ENCODE measurements around the gene C1orf232. TPM values are rescaled to one million over a fixed set of nuclear protein-coding genes. Genes with fewer than 3 reads are reported as not detected.

Gene C1orf232
- total and polyA plus RNA-seq, 2 of the 13 experiments (the other 11 are each of a cell fraction or from before 2014, with no cell fraction given), result not detected

DNA sequence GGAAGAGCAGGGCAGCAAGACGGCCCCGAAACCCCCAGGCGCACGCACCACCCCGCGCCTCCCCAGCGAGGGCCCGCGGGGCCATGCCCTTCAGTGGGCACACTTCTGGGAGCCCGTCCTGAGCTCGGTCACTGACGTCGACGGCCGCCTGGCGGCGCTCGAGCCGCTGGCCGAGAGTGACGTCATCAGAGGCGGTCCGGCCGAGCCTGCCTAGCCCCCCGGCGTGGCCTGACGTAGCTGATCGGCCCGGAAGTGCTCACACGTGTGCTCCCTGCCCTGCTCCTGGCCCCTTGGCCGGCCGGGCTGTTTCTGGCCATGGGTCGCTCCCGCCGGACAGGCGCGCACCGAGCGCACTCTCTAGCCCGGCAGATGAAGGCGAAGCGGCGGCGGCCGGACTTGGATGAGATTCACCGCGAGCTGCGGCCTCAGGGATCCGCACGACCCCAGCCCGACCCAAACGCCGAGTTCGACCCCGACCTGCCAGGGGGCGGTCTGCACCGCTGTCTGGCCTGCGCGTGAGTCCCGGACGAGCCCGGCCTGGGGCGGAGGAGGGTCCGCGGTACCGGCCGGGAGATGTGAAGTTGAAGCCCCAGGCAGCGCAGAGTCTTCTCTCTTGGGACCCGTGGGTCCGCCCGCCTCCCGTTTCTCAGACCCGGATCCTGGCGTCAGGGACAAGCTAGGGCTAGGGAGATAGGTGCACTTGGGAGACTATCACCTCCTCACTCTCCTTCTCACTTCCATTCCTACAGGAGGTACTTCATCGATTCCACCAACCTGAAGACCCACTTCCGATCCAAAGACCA, 1.1 kb upstream of the C1orf232 start, which contains the start of gene ZNF593 (continued):
- TF ChIP-seq ZSCAN5A (CRISPR knock-in tag; IDR thresholded peaks at IDR 0.05; ENCODE audit: borderline replicate concordance) (peak; percentile 86), POLR2G (IDR thresholded peaks at IDR 0.05; ENCODE audit: low read depth, low read length) (peak; percentile 84), KLF9 (CRISPR knock-in tag; IDR thresholded peaks at IDR 0.05; ENCODE audit: low read depth) (no peak), ZKSCAN1 (IDR thresholded peaks at IDR 0.05; ENCODE audit: low read length) (no peak), SATB2 (CRISPR knock-in tag; IDR thresholded peaks at IDR 0.05) (no peak), JDP2 (CRISPR knock-in tag; IDR thresholded peaks at IDR 0.05; ENCODE audit: borderline replicate concordance) (no peak; the same call in 1 of the 2 replicates), HDAC6 (IDR thresholded peaks at IDR 0.05; ENCODE audit: low read depth, low read length) (no peak), CENPX (CRISPR knock-in tag; IDR thresholded peaks at IDR 0.05) (no peak), ZZZ3 (CRISPR knock-in tag; IDR thresholded peaks at IDR 0.05; ENCODE audit: borderline replicate concordance) (peak; percentile 90; the same call in 1 of the 2 replicates), TMF1 (CRISPR knock-in tag; IDR thresholded peaks at IDR 0.05; ENCODE audit: low read depth) (peak; percentile 90), NFKB2 (CRISPR knock-in tag; IDR thresholded peaks at IDR 0.05; ENCODE audit: borderline replicate concordance) (peak; percentile 82; the same call in 1 of the 2 replicates), ARID3A (IDR thresholded peaks at IDR 0.05; ENCODE audit: low read depth, low read length) (0 out of 2 replicates have a peak, but pooled peaks have one; percentile 15), CEBPB (IDR thresholded peaks at IDR 0.05; ENCODE audit: borderline replicate concordance, low read depth, low read length) (no peak), ZBTB49 (CRISPR knock-in tag; IDR thresholded peaks at IDR 0.05; ENCODE audit: borderline replicate concordance) (no peak), ZNF205 (CRISPR knock-in tag; IDR thresholded peaks at IDR 0.05) (peak; percentile 46; the same call in 1 of the 2 replicates), ZNF746 (CRISPR knock-in tag; IDR thresholded peaks at IDR 0.05) (peak; percentile 77; the same call in 1 of the 2 replicates), HOXD1 (CRISPR knock-in tag; IDR thresholded peaks at IDR 0.05) (peak; percentile 60; the same call in 1 of the 2 replicates), HNRNPUL1 (IDR thresholded peaks at IDR 0.05; ENCODE audit: low read depth, low read length) (no peak; the same call in 1 of the 2 replicates), POGZ (CRISPR knock-in tag; IDR thresholded peaks at IDR 0.05) (peak; percentile 95), FOXA1 (IDR thresholded peaks at IDR 0.05) (no peak), FOXA1 (CRISPR knock-in tag; IDR thresholded peaks at IDR 0.05) (peak; percentile 14; the same call in 1 of the 2 replicates)
- TF ChIP-seq, protein P1, sequence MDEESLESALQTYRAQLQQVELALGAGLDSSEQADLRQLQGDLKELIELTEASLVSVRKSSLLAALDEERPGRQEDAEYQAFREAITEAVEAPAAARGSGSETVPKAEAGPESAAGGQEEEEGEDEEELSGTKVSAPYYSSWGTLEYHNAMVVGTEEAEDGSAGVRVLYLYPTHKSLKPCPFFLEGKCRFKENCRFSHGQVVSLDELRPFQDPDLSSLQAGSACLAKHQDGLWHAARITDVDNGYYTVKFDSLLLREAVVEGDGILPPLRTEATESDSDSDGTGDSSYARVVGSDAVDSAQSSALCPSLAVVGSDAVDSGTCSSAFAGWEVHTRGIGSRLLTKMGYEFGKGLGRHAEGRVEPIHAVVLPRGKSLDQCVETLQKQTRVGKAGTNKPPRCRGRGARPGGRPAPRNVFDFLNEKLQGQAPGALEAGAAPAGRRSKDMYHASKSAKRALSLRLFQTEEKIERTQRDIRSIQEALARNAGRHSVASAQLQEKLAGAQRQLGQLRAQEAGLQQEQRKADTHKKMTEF (CRISPR knock-in tag; IDR thresholded peaks at IDR 0.05), result peak; percentile 94

Data from HepG2 (cell line).